Esophagus muscularis mucosa (tissue), 4 donors: Measurements from ENCODE around the gene OR51B2.

Experiments used
- CTCF ChIP-seq, 3 experiments: fragments of 200-600 bp in 2 of 3; fragments of 450-650 bp in 1 of 3; sonication (generic) in 2 of 3; IDR thresholded peaks; one replicate each; pipeline ENCODE4 v1.5.1; 2017 to 2019; ENCODE audit warnings: antibody characterized with exemption in 3 of 3, mild to moderate bottlenecking in 2 of 3, moderate library complexity in 1 of 3
- EP300 ChIP-seq: sonication (generic); formaldehyde crosslinking; IDR thresholded peaks from one replicate; pipeline ENCODE4 v1.6.1; 2017; ENCODE audit warnings: antibody characterized with exemption
- POLR2A ChIP-seq: fragments of 450-650 bp; IDR thresholded peaks from one replicate; pipeline ENCODE4 v1.6.1; 2017; ENCODE audit warnings: antibody characterized with exemption, moderate library complexity, mild to moderate bottlenecking, low read depth
- POLR2AphosphoS5 ChIP-seq, 2 donors: sonication (generic); formaldehyde crosslinking; IDR thresholded peaks; one replicate each; pipeline ENCODE4 v1.6.1; 2017; ENCODE audit warnings: antibody characterized with exemption in 2 of 2

GRCh38 chr11:5335170-5335569 lies 11.1 kb upstream of the OR51B2 start:
- TF ChIP-seq CTCF (IDR thresholded peaks at IDR 0.05) = no peak
- no peak for TF ChIP-seq POLR2A
- no peak for TF ChIP-seq EP300
- TF ChIP-seq POLR2AphosphoS5 (IDR thresholded peaks at IDR 0.05) = no peak
